ENCODE results near the gene BCAS4. TPM values are rescaled to one million over a fixed set of nuclear protein-coding genes. Genes with fewer than 3 reads are reported as not detected.
A peak's percentile ranks its signal among the peaks of the same experiment; 100 is the strongest.
"Not testable (repeated sequence)": the region's sequence is repeated elsewhere in the genome, so short reads cannot be mapped to it uniquely, and the experiment has no call there.

BCAS4 gene
- total RNA-seq, 2 experiments from 2014 or later: 11.6 to 17.0 TPM

- Mint-ChIP-seq H3K36me3 (ENCODE audit: low read depth) (no peaks in the 10 kb centered on the region), H3K4me3 (no peak overlapping the region), H3K27me3 (no peaks in the 10 kb centered on the region), H3K27ac (peak overlapping the region; percentile 75), H3K9me3 (ENCODE audit: low read depth) (no peaks in the 10 kb centered on the region), H3K4me1 (peaks cover 8% of the 10 kb centered on the region)
- DNase-seq: no peak
- ATAC-seq: no peak
- ChIA-PET POLR2A (interaction anchor here (0.6 to 1.6 kb wide), 4 partner anchors 134 to 190 kb away, joined by 3 to 4 read pairs (median 3); partner anchors contain the start of gene ADNP), CTCF (interaction anchor here (0.7 to 4.4 kb wide), 25 partner anchors 9 to 202 kb away, joined by 3 to 20 read pairs (median 5); no protein-coding TSS in a partner anchor)
- intact Hi-C loops (cut with DNase I, micrococcal nuclease): loop anchor here (1.0 to 10.0 kb wide), 4 partner anchors 122 to 745 kb away; no protein-coding TSS in a partner anchor
These were observed 4.8 kb upstream of the BCAS4 start for GRCh38 chr20:50789968-50790650.

- CTCF ChIA-PET: interaction anchor here (0.6 to 4.4 kb wide), 29 partner anchors 10 to 588 kb away, joined by 3 to 20 read pairs (median 4); partner anchors contain the start of genes DPM1 and MOCS3
- POLR2A ChIA-PET: interaction anchor here (0.6 to 1.6 kb wide), 4 partner anchors 133 to 189 kb away, joined by 3 to 4 read pairs (median 3); partner anchors contain the start of gene ADNP
- Mint-ChIP-seq H3K27me3 (no peaks in the 10 kb centered on the region), H3K36me3 (ENCODE audit: low read depth) (no peaks in the 10 kb centered on the region), H3K27ac (peak overlapping the region; percentile 75), H3K4me1 (peaks cover 12% of the 10 kb centered on the region), H3K4me3 (no peak overlapping the region), H3K9me3 (ENCODE audit: low read depth) (no peaks in the 10 kb centered on the region)
- ATAC-seq (peak; percentile 86), DNase-seq (peak; percentile 93)
- intact Hi-C loops (cut with DNase I, micrococcal nuclease): loop anchor here (1.0 to 10.0 kb wide), 4 partner anchors 122 to 744 kb away; no protein-coding TSS in a partner anchor
These were observed 4.1 kb upstream of the BCAS4 start for GRCh38 chr20:50790651-50791277.

GRCh38 chr20:50792708-50793574 is 1.9 kb upstream of the BCAS4 start:
- Mint-ChIP-seq H3K4me3 (no peak overlapping the region), H3K9me3 (ENCODE audit: low read depth) (no peaks in the 10 kb centered on the region), H3K27ac (peak overlapping the region; percentile 21), H3K27me3 (no peaks in the 10 kb centered on the region), H3K36me3 (ENCODE audit: low read depth) (no peaks in the 10 kb centered on the region), H3K4me1 (peaks cover 17% of the 10 kb centered on the region)
- ATAC-seq: no peak
- intact Hi-C loops (cut with DNase I, micrococcal nuclease): loop anchor here (5.0 to 10.0 kb wide), 3 partner anchors 119 to 742 kb away; no protein-coding TSS in a partner anchor
- POLR2A ChIA-PET: interaction anchor here (0.6 kb wide), 3 partner anchors 26 to 228 kb away, joined by 3 to 4 read pairs (median 3); partner anchors contain the start of gene MOCS3
- CTCF ChIA-PET: interaction anchor here (0.6 to 4.2 kb wide), 18 partner anchors 8 to 385 kb away, joined by 3 to 60 read pairs (median 4); partner anchors contain the start of gene ADNP
- no peak for DNase-seq

- H3K27me3 Mint-ChIP-seq; H3K36me3 Mint-ChIP-seq (ENCODE audit: low read depth); ATAC-seq; H3K9me3 Mint-ChIP-seq (ENCODE audit: low read depth): not testable (repeated sequence)
- Mint-ChIP-seq H3K4me3 (peak overlapping the region; percentile 35), H3K27ac (peak overlapping the region; percentile 74), H3K4me1 (peaks cover 17% of the 10 kb centered on the region)
- POLR2A ChIA-PET: interaction anchor here (0.6 to 1.8 kb wide), 4 partner anchors 26 to 227 kb away, joined by 3 to 14 read pairs (median 4); partner anchors contain the start of genes DPM1 and MOCS3
- CTCF ChIA-PET: interaction anchor here (0.6 to 4.2 kb wide), 27 partner anchors 8 to 385 kb away, joined by 3 to 60 read pairs (median 6); partner anchors contain the start of genes ADNP, DPM1 and MOCS3
- intact Hi-C loops (cut with DNase I, micrococcal nuclease): loop anchor here (1.0 to 10.0 kb wide), 9 partner anchors 25 to 741 kb away; partner anchors contain the start of genes DPM1 (in 1 of the 2), MOCS3 (in 1 of the 2) and PARD6B (in 1 of the 2)
- peak; percentile 78 for DNase-seq
These were observed 1.3 kb upstream of the BCAS4 start for GRCh38 chr20:50793575-50794016.

- intact Hi-C loops (cut with DNase I, micrococcal nuclease): loop anchor here (1.0 to 10.0 kb wide), 9 partner anchors 24 to 740 kb away; partner anchors contain the start of genes DPM1 (in 1 of the 2), MOCS3 (in 1 of the 2) and PARD6B (in 1 of the 2)
- H3K4me3 Mint-ChIP-seq: peak overlapping the region; percentile 65
- no peaks in the 10 kb centered on the region for H3K27me3 Mint-ChIP-seq
- ChIA-PET POLR2A (interaction anchor here (0.6 to 1.8 kb wide), 8 partner anchors 69 to 280 kb away, joined by 3 to 14 read pairs (median 4); partner anchors contain the start of genes ADNP, DPM1 and MOCS3), CTCF (interaction anchor here (0.6 to 4.2 kb wide), 56 partner anchors 8 to 814 kb away, joined by 3 to 60 read pairs (median 4); partner anchors contain the start of genes ADNP, DPM1, MOCS3 and PARD6B)
- no peak overlapping the region for H3K27ac Mint-ChIP-seq
- no peaks in the 10 kb centered on the region for H3K36me3 Mint-ChIP-seq (ENCODE audit: low read depth)
- DNase-seq (no peak), ATAC-seq (peak; percentile 7)
- no peaks in the 10 kb centered on the region for H3K9me3 Mint-ChIP-seq (ENCODE audit: low read depth)
- peaks cover 17% of the 10 kb centered on the region for H3K4me1 Mint-ChIP-seq
These were observed 548 bp upstream of the BCAS4 start for GRCh38 chr20:50794181-50794845.

- Mint-ChIP-seq H3K9me3 (ENCODE audit: low read depth) (no peaks in the 10 kb centered on the region), H3K36me3 (ENCODE audit: low read depth) (no peaks in the 10 kb centered on the region), H3K4me1 (peaks cover 14% of the 10 kb centered on the region), H3K27me3 (no peaks in the 10 kb centered on the region), H3K4me3 (no peak overlapping the region), H3K27ac (no peak overlapping the region)
- POLR2A ChIA-PET: no interaction called here
- no peak for ATAC-seq
- DNase-seq: no peak
- intact Hi-C loops (cut with DNase I, micrococcal nuclease): loop anchor here in 1 of 2 experiments (10.0 kb wide), 1 partner anchor 738 kb away; no protein-coding TSS in a partner anchor
- CTCF ChIA-PET: interaction anchor here (0.8 kb wide), 1 partner anchor 72 kb away, joined by 3 read pairs; no protein-coding TSS in a partner anchor
These were observed 2.3 kb downstream of the BCAS4 start for GRCh38 chr20:50797142-50797541.

GRCh38 chr20:50798650-50799049 is 3.8 kb downstream of the BCAS4 start:
- Mint-ChIP-seq H3K9me3 (ENCODE audit: low read depth) (no peaks in the 10 kb centered on the region), H3K36me3 (ENCODE audit: low read depth) (no peaks in the 10 kb centered on the region), H3K4me3 (no peak overlapping the region), H3K27ac (no peak overlapping the region), H3K27me3 (no peaks in the 10 kb centered on the region), H3K4me1 (peaks cover 14% of the 10 kb centered on the region)
- no peak for DNase-seq
- ATAC-seq: no peak
- intact Hi-C loops (cut with DNase I, micrococcal nuclease): loop anchor here in 1 of 2 experiments (10.0 kb wide), 1 partner anchor 736 kb away; no protein-coding TSS in a partner anchor
- ChIA-PET POLR2A (no interaction called here), CTCF (no interaction called here)

GRCh38 chr20:50799176-50799889 is 4.5 kb downstream of the BCAS4 start:
- Mint-ChIP-seq H3K4me1 (peaks cover 12% of the 10 kb centered on the region), H3K4me3 (no peak overlapping the region), H3K27me3 (no peaks in the 10 kb centered on the region), H3K36me3 (ENCODE audit: low read depth) (no peaks in the 10 kb centered on the region), H3K27ac (no peak overlapping the region), H3K9me3 (ENCODE audit: low read depth) (no peaks in the 10 kb centered on the region)
- ChIA-PET POLR2A (no interaction called here), CTCF (no interaction called here)
- intact Hi-C loops (cut with DNase I, micrococcal nuclease): loop anchor here in 1 of 2 experiments (10.0 kb wide), 1 partner anchor 735 kb away; no protein-coding TSS in a partner anchor
- DNase-seq: no peak
- ATAC-seq: no peak

GRCh38 chr20:50799890-50800550 is 5.2 kb downstream of the BCAS4 start:
- no peaks in the 10 kb centered on the region for H3K36me3 Mint-ChIP-seq (ENCODE audit: low read depth)
- peaks cover 19% of the 10 kb centered on the region for H3K4me1 Mint-ChIP-seq
- peak overlapping the region; percentile 45 for H3K27ac Mint-ChIP-seq
- H3K27me3 Mint-ChIP-seq: no peaks in the 10 kb centered on the region
- intact Hi-C loops (cut with DNase I, micrococcal nuclease): loop anchor here in 1 of 2 experiments (10.0 kb wide), 1 partner anchor 735 kb away; no protein-coding TSS in a partner anchor
- no peak overlapping the region for H3K4me3 Mint-ChIP-seq
- ATAC-seq: no peak
- H3K9me3 Mint-ChIP-seq (ENCODE audit: low read depth): no peaks in the 10 kb centered on the region
- ChIA-PET CTCF (no interaction called here), POLR2A (no interaction called here)
- DNase-seq: no peak

Data from activated CD4-positive, alpha-beta T cell treated with anti-CD3 and anti-CD28 coated beads for 36 hours (primary cell).